Peyer's patch (tissue), 4 donors: Measurements from ENCODE around the gene CPPED1. TPM values are rescaled to one million over a fixed set of nuclear protein-coding genes. Genes with fewer than 3 reads are reported as not detected.

Experiments used
- DNase-seq, 3 donors: peaks; one replicate each; pipeline ENCODE4 v3.0.0-alpha.2; 2017 to 2019
- H3K27ac ChIP-seq, 4 donors: fragments of 200-600 bp; sonication (generic); one replicate each; pipeline ENCODE4 v1.5.1; 2016 to 2019
- H3K27me3 ChIP-seq, 2 donors: fragments of 200-600 bp; sonication (generic); one replicate each; pipeline ENCODE4 v1.5.1; 2019
- H3K36me3 ChIP-seq, 3 donors: fragments of 200-600 bp; sonication (generic); one replicate each; pipeline ENCODE4 v1.5.1; 2016 to 2019
- H3K4me1 ChIP-seq, 4 donors: fragments of 200-600 bp; sonication (generic); one replicate each; pipeline ENCODE4 v1.5.1; 2016 to 2019
- H3K4me3 ChIP-seq, 4 donors: fragments of 200-600 bp; sonication (generic); 1 replicate in 3 of 4; 2 replicates in 1 of 4; pipeline ENCODE4 v1.5.1; 2016 to 2019; ENCODE audit warnings: mild to moderate bottlenecking in 1 of 4
- H3K9me3 ChIP-seq, 4 donors: fragments of 200-600 bp; sonication (generic); one replicate each; pipeline ENCODE4 v1.5.1; 2016 to 2019; ENCODE audit warnings: mild to moderate bottlenecking in 1 of 4
- CTCF ChIP-seq, 6 experiments: fragments of 450-650 bp in 4 of 6; fragments of 200-600 bp in 2 of 6; sonication (generic) in 1 of 6; IDR thresholded peaks; one replicate each; pipeline ENCODE4 v1.5.1; 2017 to 2019; ENCODE audit warnings: antibody characterized with exemption in 6 of 6, mild to moderate bottlenecking in 3 of 6, moderate library complexity in 1 of 6
- POLR2A ChIP-seq, 2 donors: fragments of 450-650 bp; IDR thresholded peaks; one replicate each; pipeline ENCODE4 v1.5.1; 2017; ENCODE audit warnings: antibody characterized with exemption in 2 of 2, mild to moderate bottlenecking in 2 of 2, moderate library complexity in 2 of 2
- total RNA-seq, 4 donors: library from RNA; depleted of rRNA; stranded (reverse); fragments of >200 nt; gene quantifications; one replicate each; pipeline ENCODE4 v1.1.0, GENCODE V29; 2016

Gene CPPED1
- total RNA-seq, 4 donors from 2014 or later, result 26.7 to 47.9 (median 36.3) TPM

GRCh38 chr16:12646098-12646489 lies 157.6 kb downstream of the CPPED1 start:
- Histone ChIP-seq H3K4me1 (no peaks in the 10 kb centered on the region), H3K27ac (no peak overlapping the region), H3K36me3 (no peaks in the 10 kb centered on the region), H3K27me3 (no peaks in the 10 kb centered on the region), H3K9me3 (no peaks in the 10 kb centered on the region), H3K4me3 (no peak overlapping the region)
- no peak for DNase-seq
- TF ChIP-seq CTCF (IDR thresholded peaks at IDR 0.05) (no peak), POLR2A (IDR thresholded peaks at IDR 0.05) (no peak)

GRCh38 chr16:12643034-12643455 lies 160.6 kb downstream of the CPPED1 start:
- TF ChIP-seq CTCF (IDR thresholded peaks at IDR 0.05) (no peak), POLR2A (IDR thresholded peaks at IDR 0.05) (no peak)
- Histone ChIP-seq H3K4me1 (no peaks in the 10 kb centered on the region), H3K9me3 (no peaks in the 10 kb centered on the region), H3K4me3 (no peak overlapping the region), H3K27me3 (no peaks in the 10 kb centered on the region), H3K27ac (no peak overlapping the region), H3K36me3 (no peaks in the 10 kb centered on the region)
- peak in 1 of 3 donors; percentile 24 for DNase-seq

GRCh38 chr16:12639044-12639443 lies 164.6 kb downstream of the CPPED1 start:
- H3K4me3 ChIP-seq, result no peak overlapping the region
- no peak for TF ChIP-seq POLR2A (IDR thresholded peaks at IDR 0.05)
- TF ChIP-seq CTCF (IDR thresholded peaks at IDR 0.05), result no peak
- no peaks in the 10 kb centered on the region for H3K4me1 ChIP-seq
- no peak overlapping the region for H3K27ac ChIP-seq
- no peaks in the 10 kb centered on the region for H3K36me3 ChIP-seq
- DNase-seq, result no peak
- no peaks in the 10 kb centered on the region for H3K9me3 ChIP-seq
- H3K27me3 ChIP-seq, result no peaks in the 10 kb centered on the region

GRCh38 chr16:12637002-12637401 lies 166.7 kb downstream of the CPPED1 start:
- Histone ChIP-seq H3K36me3 (no peaks in the 10 kb centered on the region), H3K27me3 (no peaks in the 10 kb centered on the region), H3K4me3 (no peak overlapping the region), H3K27ac (no peak overlapping the region), H3K4me1 (no peaks in the 10 kb centered on the region), H3K9me3 (no peaks in the 10 kb centered on the region)
- TF ChIP-seq CTCF (IDR thresholded peaks at IDR 0.05) (no peak), POLR2A (IDR thresholded peaks at IDR 0.05) (no peak)
- peak in 1 of 3 donors; percentile 10 for DNase-seq

- no peak for DNase-seq
- no peaks in the 10 kb centered on the region for H3K27me3 ChIP-seq
- H3K27ac ChIP-seq, result no peak overlapping the region
- H3K4me3 ChIP-seq, result no peak overlapping the region
- H3K9me3 ChIP-seq, result no peaks in the 10 kb centered on the region
- H3K4me1 ChIP-seq, result no peaks in the 10 kb centered on the region
- H3K36me3 ChIP-seq, result no peaks in the 10 kb centered on the region
- TF ChIP-seq CTCF (IDR thresholded peaks at IDR 0.05), result no peak
Observed at GRCh38 chr16:12629271-12629670, 174.4 kb downstream of the CPPED1 start.

- no peaks in the 10 kb centered on the region for H3K36me3 ChIP-seq
- no peaks in the 10 kb centered on the region for H3K9me3 ChIP-seq
- H3K27ac ChIP-seq, result no peak overlapping the region
- no peak overlapping the region for H3K4me3 ChIP-seq
- TF ChIP-seq POLR2A (IDR thresholded peaks at IDR 0.05) (no peak), CTCF (IDR thresholded peaks at IDR 0.05) (no peak)
- H3K4me1 ChIP-seq, result no peaks in the 10 kb centered on the region
- DNase-seq, result no peak
- no peaks in the 10 kb centered on the region for H3K27me3 ChIP-seq
Observed at GRCh38 chr16:12628536-12628935, 175.2 kb downstream of the CPPED1 start.
